GM08714 (cell line): ENCODE measurements around the gene HAUS3.

Experiments
- H3K4me3 ChIP-seq: fragments of 200-500 bp; sonication (Bioruptor generic); 2 replicates; pipeline ENCODE4 v1.5.1; 2014; ENCODE audit warnings: mild to moderate bottlenecking, low read length, inconsistent platforms
- ZNF274 ChIP-seq: IDR thresholded peaks from 2 replicates; pipeline ENCODE4 v1.6.1; 2012; ENCODE audit warnings: mild to moderate bottlenecking, low read depth, low read length

The HAUS3 gene

DNA sequence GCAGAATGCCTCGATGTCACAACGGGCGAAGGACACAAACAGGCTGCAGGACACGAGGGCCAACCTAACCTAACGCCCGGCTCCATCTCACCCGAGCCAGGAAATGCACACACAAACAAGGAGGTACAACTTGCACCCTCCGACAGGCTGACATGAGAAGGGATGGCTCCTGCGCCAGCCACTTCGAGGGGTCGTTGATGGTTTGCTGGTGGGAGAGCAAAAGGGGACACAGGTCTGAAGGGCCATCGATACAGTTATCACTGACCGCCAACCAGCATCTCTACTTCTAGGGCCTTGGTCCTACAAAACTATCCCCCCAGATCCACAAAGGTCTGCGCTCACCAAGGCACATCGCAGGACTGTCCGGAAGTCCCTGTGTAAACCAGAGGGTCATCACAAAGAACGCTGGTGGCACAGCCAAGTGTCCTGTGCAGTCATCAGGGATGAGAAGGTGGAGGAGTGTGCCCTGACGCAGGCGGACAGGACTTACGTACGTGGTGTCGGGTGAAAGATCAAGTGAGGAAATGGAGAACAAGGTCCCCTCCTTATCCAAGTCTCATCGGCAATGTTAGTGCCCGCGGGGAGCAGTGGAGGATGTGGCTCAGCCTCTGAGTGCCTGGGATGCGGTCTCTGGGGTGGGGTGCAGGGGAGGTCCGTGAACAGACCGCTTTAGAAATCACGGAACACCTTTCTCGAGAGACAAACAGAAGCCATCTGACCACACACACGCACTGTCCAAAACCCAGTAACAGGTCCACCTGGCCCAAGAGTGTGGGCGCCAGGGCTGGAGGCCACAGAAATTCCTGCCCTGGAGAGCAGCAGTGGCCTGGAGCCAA is 13.0 kb upstream of the HAUS3 start:
- no peak for TF ChIP-seq ZNF274
- no peak overlapping the region for H3K4me3 ChIP-seq

DNA sequence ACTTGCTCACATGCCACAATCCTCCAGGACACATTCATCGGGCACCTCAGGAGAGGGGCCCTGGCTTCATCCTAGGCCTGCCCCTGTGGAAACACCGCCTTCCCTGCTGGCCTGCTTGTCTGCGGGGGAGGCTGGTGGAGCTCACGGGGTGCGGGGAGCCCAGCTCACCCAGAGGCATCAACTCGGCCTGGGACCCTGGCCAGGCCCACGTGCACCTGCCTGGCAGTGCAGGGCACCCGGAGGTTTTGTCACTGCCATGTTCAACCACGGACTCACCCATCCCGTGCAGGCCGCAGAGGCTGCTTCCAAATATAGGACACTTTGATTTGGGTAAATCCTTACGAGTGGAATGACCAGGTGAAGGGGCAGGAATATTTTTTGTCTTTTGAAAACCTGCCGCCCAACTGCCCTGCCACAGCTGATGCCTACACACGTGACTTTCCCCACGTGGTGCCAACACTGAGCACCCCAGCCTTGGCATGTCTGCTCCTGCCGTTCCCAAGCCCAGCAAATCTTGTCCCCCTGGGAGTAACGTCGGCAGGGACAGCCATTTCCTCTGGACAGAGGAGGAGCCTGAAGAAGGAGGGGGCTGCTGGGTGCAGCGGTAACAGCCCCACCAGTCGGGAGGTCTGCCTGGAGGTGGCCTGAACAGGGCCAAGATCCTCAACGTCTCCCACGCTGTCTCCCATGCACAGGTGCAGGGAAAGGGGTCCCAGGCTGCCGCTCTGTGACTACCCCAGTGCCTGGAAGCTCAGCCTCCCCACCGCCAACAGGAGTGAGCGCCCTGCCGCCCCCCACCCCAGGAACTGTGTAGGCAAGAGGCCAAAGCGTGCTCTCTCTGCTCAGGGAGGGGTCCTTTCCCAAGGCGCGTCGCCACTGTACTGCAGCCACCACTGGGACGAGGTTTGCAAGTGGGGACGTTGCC is 11.5 kb upstream of the HAUS3 start:
- no peak overlapping the region for H3K4me3 ChIP-seq
- TF ChIP-seq ZNF274, result no peak

DNA sequence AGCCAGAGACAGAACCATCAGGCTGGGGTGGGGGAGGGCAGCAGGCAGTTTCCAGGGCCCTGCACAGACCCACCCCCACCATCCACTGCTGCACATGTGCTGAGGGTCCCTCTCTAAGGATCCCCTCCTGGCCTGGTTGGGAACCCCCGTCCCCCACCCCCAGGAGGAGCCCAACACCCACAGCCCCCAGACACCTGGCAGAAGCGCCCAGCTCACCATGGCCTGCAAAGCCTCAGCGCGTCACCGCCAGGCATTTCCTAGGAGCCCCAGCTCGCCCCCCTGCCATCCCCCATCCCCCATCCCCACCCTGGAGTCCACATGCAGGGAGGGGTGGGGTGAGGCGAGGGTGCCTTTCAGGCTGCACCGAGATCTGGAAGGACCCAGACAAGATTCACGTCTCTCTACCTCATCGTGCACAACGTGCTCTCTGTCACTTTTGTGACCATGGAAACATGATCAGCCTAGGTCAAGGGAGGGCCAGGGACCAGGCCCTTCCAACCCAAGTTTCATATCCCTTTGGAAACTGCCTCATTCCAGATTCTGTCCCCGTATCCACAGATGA is 10.7 kb upstream of the HAUS3 start:
- no peak for TF ChIP-seq ZNF274

DNA sequence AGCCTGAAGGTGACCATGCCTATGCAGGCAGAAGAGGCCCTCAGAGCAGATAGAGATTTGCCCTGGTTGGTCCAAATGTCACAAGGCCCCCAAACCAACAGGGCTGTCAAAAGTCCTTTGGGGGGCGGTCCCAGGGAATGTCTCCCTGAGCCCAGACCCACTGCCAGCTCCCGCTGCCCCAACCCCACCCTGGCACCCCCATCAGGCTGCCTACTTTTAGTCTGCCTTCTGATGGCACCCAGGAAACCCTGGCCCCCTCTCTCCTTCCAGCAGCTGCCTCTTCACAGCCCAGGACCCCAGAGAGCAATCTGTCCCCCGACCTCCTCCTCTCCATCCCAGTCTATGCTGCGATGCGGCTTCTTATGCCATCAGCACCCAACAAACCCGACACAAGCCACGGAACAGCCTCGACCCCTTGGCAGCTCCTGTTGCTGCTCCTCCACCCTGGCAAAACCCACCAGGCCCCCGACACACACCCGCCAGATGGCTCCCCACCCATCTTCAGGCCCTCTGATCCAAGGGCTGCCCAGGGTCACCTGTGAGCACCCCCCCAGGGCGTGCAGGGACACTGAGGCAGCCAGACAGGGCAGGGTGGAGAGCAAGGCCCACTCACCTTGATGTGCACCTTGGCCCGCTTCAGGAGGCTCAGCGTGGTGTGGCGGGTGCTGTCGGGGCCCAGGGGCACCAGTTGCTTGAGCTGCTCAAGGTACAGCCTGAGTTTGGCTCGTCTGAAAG is 10.0 kb upstream of the HAUS3 start:
- no peak overlapping the region for H3K4me3 ChIP-seq
- no peak for TF ChIP-seq ZNF274

More for the DNA sequence above, 10.7 kb upstream of the HAUS3 start:
- no peak overlapping the region for H3K4me3 ChIP-seq

DNA sequence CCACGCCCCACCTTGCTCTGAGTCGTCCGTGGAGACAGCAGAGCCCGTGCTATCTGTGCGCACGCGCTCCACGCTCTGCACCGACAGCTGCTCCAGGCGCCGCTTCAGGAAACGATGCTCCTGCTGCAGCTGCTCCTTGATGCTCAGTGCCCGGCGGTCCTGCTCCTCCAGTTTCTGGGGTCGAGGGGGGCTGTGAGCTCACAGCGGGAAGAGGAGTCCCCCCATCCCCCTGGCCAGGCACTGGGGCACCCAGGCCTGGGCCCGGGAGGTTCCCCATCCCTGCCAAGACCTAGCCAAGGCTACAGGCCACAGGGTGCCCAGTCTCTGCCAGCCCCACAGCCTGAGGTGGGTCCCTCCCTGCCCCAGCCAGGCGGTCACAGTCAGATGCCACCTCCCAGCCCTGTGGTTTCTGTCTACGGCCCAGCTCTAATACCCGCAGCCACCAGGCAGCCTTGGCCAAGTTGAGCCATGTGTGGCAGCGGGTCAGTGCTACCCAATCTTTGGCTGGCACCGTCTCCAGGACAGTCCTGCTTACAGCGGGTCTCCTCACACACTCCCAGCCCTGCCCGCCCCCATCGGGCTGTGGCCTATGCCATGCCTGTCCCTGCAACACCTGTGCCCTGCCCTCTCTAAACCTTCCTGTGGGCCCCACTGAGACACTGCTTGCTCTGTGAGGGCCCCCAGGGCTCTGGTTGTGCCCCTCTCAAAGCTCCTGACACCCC is 9.3 kb upstream of the HAUS3 start:
- no peak for TF ChIP-seq ZNF274
- no peak overlapping the region for H3K4me3 ChIP-seq

DNA sequence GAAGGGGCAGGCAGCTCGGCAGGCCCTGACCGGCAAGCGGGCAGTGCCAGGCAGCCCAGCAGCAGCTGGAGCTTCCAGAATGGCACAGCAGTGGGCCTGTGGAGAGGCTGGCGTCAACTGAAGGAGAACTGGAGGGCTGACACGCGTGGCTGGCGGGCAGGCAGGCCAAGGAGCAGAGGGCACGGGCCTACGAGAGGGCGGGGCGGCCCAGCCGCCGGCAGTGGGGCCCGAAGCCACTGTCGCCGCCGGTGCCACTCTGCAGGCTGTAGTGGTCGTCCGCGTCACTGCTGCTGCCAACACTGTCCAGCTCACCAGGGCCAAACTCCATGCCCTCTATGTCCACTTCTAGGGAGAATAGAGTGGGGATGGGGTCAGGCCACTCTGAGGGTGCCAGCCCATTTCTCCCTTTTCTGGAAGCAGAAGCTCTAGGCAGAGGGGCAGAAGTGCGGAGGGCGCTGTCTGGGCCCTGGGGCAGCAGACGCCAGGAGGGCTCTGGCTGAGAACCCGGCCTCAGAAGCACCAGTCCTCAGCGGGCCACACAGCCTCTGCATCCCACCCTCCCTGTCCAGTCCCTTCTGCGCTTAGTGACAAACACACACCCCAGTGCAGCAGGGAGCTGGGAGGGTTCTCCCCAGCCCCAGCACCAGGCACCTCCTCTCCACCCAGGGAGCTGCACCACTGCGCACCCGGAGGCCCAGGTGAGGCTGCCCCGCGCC is 8.6 kb upstream of the HAUS3 start:
- no peak for TF ChIP-seq ZNF274
- no peak overlapping the region for H3K4me3 ChIP-seq

DNA sequence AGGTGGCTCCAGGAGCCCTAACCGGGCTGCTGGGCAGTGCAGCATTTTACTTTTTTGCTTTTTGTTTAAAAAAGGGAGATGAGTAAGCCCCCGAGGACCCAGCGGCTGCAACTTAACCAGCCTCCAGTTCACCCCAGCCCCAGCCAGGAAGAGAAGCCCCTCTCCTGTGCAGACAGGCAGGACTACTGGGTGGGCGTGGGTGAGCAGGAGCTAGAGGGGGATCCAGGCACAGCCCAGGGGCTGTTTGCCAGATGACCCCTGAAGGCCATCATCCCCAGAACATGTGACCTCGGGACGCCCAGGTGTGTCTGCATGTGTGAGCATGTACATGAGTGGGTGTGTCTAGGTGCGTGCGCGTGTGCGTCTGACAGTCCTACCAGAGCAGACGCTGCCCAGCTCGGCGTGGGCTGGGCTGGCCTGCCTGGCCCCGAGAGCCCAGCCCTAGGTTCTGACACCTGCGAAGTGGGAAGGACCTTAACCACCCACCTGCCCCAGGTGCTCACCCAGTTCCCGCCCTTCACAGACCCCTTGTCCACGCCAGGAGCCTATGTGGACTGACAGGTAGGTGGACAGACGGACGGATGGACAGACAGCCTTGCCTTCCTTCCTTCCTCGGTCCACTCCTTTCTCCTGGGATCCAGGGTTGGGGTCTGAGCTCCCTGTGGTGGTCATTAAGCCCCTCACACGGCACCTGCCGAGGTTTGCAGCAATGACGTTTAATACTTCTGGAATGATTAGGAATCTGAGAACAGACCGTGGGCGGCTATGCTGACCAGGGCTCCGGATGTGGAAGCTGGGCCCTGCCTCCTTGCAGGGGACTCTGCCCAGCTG is 7.8 kb upstream of the HAUS3 start:
- H3K4me3 ChIP-seq, result no peak overlapping the region
- TF ChIP-seq ZNF274, result no peak

DNA sequence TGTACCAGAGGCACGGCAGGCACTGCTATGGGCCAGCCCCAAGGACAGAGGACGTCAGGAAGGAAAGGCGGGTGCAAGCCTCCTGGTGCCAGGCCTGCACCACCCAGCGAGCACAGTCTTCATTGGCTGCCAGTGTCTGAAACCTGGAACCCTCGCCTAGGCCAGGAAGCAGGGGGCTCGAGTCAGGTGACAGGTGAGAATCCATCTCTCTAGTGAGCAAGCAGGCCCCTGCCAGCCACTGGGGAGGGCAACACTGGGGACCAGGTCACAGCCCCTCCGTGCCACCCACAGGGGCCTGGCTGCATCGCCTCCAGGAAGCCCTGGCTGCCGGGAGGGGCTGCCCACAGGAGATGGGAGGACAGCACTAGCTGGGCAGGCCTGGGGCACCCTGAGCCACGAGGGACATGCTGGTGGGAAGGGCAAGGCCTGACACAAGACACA is 6.9 kb upstream of the HAUS3 start:
- no peak for TF ChIP-seq ZNF274
- no peak overlapping the region for H3K4me3 ChIP-seq

DNA sequence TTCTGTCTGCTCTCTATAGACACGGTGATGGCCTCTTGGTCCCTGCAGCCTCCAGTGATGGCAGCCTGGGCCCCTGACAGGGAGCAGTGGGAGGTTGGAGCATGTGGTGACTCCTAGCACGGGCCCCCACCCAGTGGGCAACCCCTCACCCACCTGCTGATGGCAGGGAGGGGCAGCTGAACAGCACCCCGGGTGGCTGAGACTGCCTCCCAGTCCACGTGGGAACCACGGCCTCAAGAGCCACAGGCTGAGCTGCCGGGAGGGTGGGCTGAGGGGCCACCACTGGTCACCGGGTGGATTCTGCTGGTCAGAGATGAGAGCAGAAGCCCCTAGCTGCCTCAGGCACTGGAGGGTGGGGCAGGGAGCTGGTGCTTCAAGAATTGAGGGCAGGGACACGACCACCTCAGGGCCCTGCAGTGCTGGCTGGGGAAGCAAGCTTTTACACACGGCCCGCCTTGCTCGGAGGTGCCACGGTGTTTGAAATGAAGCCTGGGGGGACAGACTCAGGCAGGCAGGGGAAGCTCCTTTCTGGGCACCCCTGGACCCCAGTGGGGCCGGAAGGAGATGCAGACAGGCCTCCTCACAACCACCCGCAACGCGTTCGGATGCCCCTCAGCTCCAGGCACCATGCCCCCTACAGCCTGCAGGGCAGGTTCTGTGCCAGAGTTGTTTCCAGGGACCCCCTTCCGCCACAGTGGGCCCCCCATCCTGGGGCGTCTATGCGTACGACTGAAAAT is 6.3 kb upstream of the HAUS3 start:
- H3K4me3 ChIP-seq, result no peak overlapping the region
- no peak for TF ChIP-seq ZNF274

DNA sequence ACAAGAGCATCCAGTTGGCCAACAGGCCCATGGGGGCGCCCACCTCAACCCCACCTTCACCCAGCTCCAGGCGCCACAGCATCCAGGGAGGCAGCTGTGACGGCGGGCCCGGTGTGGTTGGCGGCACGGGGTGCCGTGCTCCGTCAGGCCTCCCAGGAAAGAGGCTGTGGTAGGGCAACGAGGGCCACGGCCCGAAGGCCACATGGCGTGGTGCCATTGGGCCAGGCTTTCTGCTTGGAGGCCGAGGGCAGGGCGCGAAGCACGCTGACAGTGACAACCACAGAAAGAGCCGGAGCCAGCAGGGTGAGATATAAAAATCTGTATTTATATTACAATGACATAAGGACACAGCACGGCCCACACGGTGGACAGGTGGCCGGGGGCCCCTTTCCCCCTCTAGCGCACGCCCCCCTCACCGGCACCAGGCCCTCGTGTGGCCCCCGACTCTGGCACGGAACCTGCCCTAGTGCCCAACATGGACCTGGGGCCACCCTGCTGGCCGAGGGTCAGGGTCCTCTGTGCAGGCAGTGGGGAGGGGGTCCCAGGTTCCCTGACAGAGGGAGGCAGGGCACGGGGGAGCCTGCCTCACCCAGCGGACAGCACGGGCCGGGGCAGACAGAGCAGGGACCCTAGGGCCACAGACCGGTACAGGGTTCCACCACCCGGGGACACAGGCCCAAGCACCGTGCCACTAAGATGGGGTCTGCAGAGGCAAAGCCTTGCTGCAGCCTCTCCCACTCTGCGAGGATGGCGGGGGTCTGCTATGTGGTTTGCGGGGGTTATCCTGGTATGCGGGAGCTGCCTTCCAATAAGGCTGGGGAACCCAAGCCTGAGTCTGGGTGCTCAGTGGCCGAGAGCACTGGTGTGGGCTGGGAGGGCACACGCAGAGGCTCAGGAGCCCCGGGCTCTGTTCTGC is 5.5 kb upstream of the HAUS3 start:
- no peak overlapping the region for H3K4me3 ChIP-seq
- no peak for TF ChIP-seq ZNF274
